ENCODE results near the gene HNRNPA1L2. TPM values are rescaled to one million over a fixed set of nuclear protein-coding genes. Genes with fewer than 3 reads are reported as not detected.
"Not testable (repeated sequence)": the region's sequence is repeated elsewhere in the genome, so short reads cannot be mapped to it uniquely, and the experiment has no call there.

HNRNPA1L2 gene
- total and polyA plus RNA-seq, 12 donors, result 1.7 to 9.1 (median 3.5) TPM

DNA sequence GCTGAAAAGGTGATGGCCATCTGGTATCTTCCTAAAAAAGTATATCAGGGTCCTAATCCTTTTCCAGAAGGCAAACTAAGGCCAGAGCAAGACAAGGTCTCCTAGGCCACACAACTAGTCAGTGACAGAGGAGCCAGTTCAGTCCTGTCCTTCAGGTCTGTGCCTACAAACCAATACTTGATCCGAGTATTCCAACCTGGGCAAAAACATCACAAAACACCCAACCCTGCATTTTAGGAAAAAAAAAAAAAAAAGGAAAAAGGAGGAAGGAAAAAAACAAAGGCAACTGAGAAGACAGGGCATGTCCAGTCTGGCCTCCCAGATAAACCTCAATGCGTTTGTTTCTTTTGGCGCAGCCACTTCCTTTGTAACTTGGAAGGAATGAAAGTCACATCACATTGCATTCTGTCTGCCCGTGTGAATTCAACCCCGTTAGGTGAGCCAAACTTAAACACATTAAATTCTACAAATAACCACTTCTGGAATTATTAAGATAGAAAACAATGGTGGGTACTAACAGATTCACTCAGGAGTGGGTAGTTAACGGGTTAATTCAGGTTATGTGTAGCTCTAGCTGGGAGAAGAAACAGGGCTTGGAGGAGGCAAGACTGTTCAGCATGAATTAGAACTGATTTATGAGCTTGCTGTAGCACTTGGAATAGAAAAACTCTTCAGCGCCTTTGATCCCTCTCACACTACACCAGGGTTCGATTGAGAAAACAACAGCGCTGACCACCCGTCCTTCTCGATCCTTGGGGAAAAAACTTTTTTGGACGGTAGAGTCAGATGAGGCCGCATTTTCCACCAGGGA lies 43.0 kb upstream of the HNRNPA1L2 start:
- peaks cover 4 to 17% (median 13%) of the 10 kb centered on the region in 9 donors for H3K4me1 ChIP-seq
- H3K27me3 ChIP-seq, result peaks cover 0 to 29% (median 0%) of the 10 kb centered on the region in 7 donors
- peak in 1 of 2 donors; percentile 51 for DNase-seq
- H3K9me3 ChIP-seq, result no peaks in the 10 kb centered on the region
- H3K4me3 ChIP-seq, result peak overlapping the region; percentile 27 to 80 (median 59)
- TF ChIP-seq, protein P1, sequence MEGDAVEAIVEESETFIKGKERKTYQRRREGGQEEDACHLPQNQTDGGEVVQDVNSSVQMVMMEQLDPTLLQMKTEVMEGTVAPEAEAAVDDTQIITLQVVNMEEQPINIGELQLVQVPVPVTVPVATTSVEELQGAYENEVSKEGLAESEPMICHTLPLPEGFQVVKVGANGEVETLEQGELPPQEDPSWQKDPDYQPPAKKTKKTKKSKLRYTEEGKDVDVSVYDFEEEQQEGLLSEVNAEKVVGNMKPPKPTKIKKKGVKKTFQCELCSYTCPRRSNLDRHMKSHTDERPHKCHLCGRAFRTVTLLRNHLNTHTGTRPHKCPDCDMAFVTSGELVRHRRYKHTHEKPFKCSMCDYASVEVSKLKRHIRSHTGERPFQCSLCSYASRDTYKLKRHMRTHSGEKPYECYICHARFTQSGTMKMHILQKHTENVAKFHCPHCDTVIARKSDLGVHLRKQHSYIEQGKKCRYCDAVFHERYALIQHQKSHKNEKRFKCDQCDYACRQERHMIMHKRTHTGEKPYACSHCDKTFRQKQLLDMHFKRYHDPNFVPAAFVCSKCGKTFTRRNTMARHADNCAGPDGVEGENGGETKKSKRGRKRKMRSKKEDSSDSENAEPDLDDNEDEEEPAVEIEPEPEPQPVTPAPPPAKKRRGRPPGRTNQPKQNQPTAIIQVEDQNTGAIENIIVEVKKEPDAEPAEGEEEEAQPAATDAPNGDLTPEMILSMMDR (IDR thresholded peaks at IDR 0.05), result no peak
- no peaks in the 10 kb centered on the region for H3K36me3 ChIP-seq
- 27 to 31% methylated on average over 13 of the region's 13 CpGs for WGBS, 2 donors
- intact Hi-C loops (cut with DNase I), result no loop called here
- ATAC-seq, result peak in 7 of 8 donors; percentile 9 to 68 (median 63)
- H3K27ac ChIP-seq, result peak overlapping the region in 9 of 10 donors; percentile 60 to 89 (median 80)

DNA sequence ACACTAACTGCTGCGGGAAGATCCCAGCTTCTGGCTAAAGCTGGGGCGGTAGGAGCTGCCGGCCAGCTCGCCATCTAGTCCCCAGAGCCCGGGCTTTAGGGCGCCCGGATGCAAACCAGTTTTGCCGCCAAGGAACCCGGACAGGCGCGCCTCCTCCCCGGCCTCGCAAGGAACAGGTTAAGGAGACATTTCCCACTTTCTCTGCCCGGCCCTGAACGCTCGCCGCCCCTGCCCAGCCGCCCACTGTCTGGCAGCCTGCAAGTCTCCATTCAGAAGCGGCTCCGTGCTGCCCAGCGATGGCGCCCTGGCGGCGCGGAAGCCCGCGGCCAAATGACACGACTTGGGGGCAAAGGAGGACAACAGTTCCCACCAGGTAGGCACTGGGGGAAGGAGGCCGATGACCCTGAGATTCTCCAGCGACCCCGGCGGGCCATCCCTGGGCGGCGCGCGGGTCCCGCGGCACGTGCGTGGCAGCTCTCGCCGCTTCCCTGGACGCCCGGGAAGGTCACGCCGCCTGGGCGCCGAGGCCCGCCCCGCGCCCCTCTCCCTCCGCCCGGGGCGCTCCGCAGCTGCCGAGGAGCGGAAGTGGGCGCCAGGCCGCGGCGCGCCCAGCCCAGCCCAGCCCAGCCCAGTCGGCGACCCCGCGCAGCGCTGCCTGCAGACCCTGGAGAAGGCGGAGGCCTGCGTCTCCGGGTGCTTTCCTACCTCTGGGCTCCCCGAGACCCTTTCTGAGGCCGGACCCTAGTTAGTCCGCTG lies 42.2 kb upstream of the HNRNPA1L2 start:
- WGBS, 2 donors, result 7 to 10% methylated on average over 67 to 73 of the region's 73 CpGs
- Histone ChIP-seq H3K27ac (peak overlapping the region in 9 of 10 donors; percentile 60 to 89 (median 80)), H3K4me1 (peaks cover 4 to 17% (median 13%) of the 10 kb centered on the region in 9 donors), H3K36me3 (no peaks in the 10 kb centered on the region), H3K4me3 (peak overlapping the region; percentile 27 to 80 (median 59)), H3K9me3 (no peaks in the 10 kb centered on the region), H3K27me3 (peaks cover 0 to 29% (median 0%) of the 10 kb centered on the region in 7 donors)
- intact Hi-C loops (cut with DNase I), result loop anchor here in 1 of 10 donors (10.0 kb wide), 1 partner anchor 365 kb away; no protein-coding TSS in a partner anchor
- TF ChIP-seq, protein P1 (IDR thresholded peaks at IDR 0.05), result peak in 2 of 9 donors; percentile 6 to 23
- DNase-seq, result peak; percentile 17 to 25
- ATAC-seq, result peak; percentile 65 to 80 (median 74)

DNA sequence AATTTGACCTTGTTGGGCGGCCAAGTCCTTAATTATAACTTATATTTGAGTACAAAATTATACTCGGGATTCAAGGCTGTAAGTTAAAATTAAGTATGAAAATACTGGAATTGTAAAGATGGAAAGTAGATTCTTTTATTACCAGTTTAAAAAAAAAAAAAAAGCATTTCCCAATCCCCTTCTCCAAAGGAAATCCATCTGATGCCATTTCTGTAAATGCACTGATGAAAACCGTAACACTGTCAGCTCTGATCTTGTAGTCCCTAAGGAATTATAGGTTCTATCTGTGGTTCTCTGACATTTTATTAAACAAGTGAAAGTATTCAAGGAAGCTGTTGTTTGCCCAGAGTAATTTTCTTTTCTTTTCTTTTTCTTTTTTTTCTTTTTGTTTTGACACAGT lies 41.6 kb upstream of the HNRNPA1L2 start:
- ATAC-seq (no peak), DNase-seq (no peak)
- Histone ChIP-seq H3K36me3 (no peaks in the 10 kb centered on the region), H3K4me1 (peaks cover 4 to 17% (median 13%) of the 10 kb centered on the region in 9 donors), H3K4me3 (peak overlapping the region in 8 of 10 donors; percentile 52 to 80 (median 62)), H3K27me3 (peaks cover 0 to 29% (median 0%) of the 10 kb centered on the region in 7 donors), H3K9me3 (no peaks in the 10 kb centered on the region), H3K27ac (peak overlapping the region in 9 of 10 donors; percentile 60 to 89 (median 80))
- intact Hi-C loops (cut with DNase I), result loop anchor here in 1 of 10 donors (10.0 kb wide), 1 partner anchor 364 kb away; no protein-coding TSS in a partner anchor
- TF ChIP-seq, protein P1 (IDR thresholded peaks at IDR 0.05), result no peak
- WGBS, 2 donors, result 69 to 78% methylated on average over 3 of the region's 3 CpGs

DNA sequence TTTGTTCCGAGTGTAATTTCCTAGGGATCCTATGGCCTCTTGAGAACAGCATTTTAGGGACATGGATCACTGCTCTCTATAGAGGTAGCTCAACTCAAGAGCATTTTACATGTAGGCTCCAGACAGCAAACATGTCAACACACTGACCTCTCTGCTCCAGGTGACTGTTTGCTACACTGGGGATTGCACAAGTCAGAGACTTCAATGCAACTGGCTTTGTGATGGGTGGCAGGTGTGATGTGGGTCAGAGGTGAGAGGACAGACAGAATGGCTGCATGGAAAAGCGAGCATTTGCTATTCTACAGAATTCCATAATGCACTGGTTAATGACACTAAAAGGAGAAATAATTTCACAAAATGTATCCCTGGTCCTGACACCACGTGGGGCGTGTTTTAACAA lies 38.9 kb upstream of the HNRNPA1L2 start:
- not testable (repeated sequence) for DNase-seq, H3K9me3 ChIP-seq, ATAC-seq, H3K27ac ChIP-seq, H3K4me3 ChIP-seq, H3K36me3 ChIP-seq
- peaks cover 4 to 17% (median 11%) of the 10 kb centered on the region in 9 donors for H3K4me1 ChIP-seq
- intact Hi-C loops (cut with DNase I), result loop anchor here in 1 of 10 donors (10.0 kb wide), 1 partner anchor 361 kb away; no protein-coding TSS in a partner anchor
- WGBS, 2 donors, result 87 to 92% methylated on average over 2 of the region's 4 CpGs
- peaks cover 0 to 27% (median 0%) of the 10 kb centered on the region in 7 donors for H3K27me3 ChIP-seq

DNA sequence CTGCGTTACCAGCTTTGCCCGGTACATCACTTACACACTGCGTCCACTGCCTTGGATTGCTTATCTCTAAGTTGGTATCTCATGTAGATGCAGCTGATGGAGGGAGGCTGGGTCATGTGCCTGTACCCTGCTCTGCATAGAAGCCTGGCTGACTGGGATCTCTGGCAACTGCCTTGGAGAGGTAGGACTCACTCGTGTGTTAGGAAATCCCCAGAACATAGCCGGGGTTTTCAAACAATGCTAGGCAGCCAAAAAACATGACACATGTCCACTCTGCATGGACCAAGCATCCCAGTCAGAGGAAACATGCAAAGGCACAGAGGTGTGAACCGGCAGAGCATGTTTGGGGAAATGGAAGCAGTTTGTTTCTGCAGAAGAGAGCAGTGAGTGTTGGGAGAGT lies 36.1 kb upstream of the HNRNPA1L2 start:
- H3K9me3 ChIP-seq, H3K27ac ChIP-seq, H3K27me3 ChIP-seq, H3K4me3 ChIP-seq, ATAC-seq, DNase-seq, H3K36me3 ChIP-seq: not testable (repeated sequence)
- intact Hi-C loops (cut with DNase I), result loop anchor here in 1 of 10 donors (10.0 kb wide), 1 partner anchor 359 kb away; no protein-coding TSS in a partner anchor
- 73 to 82% methylated on average over 6 of the region's 6 CpGs for WGBS, 2 donors
- H3K4me1 ChIP-seq, result peaks cover 0 to 22% (median 0%) of the 10 kb centered on the region in 9 donors

DNA sequence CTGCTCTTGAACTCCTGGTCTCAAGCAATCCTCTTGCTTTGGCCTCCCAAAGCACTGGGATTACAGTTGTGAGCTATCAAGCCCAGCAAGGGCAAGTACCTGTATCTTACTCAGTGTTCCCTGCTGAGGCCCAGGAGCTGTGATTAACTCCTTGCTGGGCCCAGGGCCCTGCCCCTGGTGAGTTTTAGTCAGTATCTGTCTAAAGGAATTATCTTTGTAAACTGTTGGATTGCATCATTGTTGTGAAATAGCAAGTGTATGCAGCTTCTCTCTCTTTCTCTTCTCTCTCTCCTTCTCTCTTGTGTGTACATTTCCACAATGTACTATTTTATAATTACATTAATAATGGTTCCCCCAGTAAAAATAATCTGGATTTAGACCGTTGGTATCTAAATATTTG lies 35.4 kb upstream of the HNRNPA1L2 start:
- H3K27ac ChIP-seq, H3K9me3 ChIP-seq, ATAC-seq, H3K36me3 ChIP-seq, H3K4me3 ChIP-seq, DNase-seq, H3K27me3 ChIP-seq: not testable (repeated sequence)
- intact Hi-C loops (cut with DNase I), result loop anchor here in 1 of 10 donors (10.0 kb wide), 1 partner anchor 358 kb away; no protein-coding TSS in a partner anchor
- 68 to 84% methylated on average over 1 of the region's 1 CpG for WGBS, 2 donors
- peaks cover 0 to 22% (median 0%) of the 10 kb centered on the region in 9 donors for H3K4me1 ChIP-seq

DNA sequence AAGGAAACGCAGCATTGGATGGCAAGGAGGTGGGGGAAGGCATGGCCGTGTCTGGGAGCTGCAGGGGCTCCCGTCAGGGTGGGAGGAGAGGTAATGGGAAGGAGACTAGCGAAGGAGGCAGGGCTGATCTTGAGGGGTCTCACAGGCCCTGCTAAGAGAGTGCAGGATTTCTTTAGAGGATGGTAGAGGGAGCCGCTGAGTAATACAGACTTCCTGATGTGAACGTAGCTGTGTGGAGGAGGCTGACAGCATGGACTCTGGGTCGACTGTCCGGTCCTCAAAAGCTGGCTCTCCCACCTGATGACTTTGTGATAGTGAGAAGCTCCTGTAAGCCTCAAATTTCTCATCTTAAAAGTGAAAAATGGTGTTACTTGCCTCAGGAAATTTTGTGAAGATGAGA lies 34.0 kb upstream of the HNRNPA1L2 start:
- 46 to 50% methylated on average over 8 of the region's 8 CpGs for WGBS, 2 donors
- intact Hi-C loops (cut with DNase I), result loop anchor here in 1 of 10 donors (10.0 kb wide), 1 partner anchor 357 kb away; no protein-coding TSS in a partner anchor
- not testable (repeated sequence) for H3K36me3 ChIP-seq

More for the DNA sequence above, 34.0 kb upstream of the HNRNPA1L2 start:
- H3K4me1 ChIP-seq, result peaks cover 0 to 22% (median 0%) of the 10 kb centered on the region in 9 donors
- H3K4me3 ChIP-seq, H3K9me3 ChIP-seq, H3K27me3 ChIP-seq, DNase-seq, ATAC-seq: not testable (repeated sequence)
- H3K27ac ChIP-seq, result peak overlapping the region in 1 of 10 donors; percentile 66

Measured in heart right ventricle (tissue), 16 donors.